Cardiac muscle cell (in vitro differentiated cells and primary cell): ENCODE data around the gene SHROOM3. TPM values are rescaled to one million over a fixed set of nuclear protein-coding genes. Genes with fewer than 3 reads are reported as not detected.
A peak's percentile ranks its signal among the peaks of the same experiment; 100 is the strongest.

Experiments
- DNase-seq, 2 donors: peaks; one replicate each; pipeline versions ENCODE4 v3.0.0 to v3.0.0-alpha.2; 2010 to 2017; ENCODE audit warnings: low read depth in 1 of 2, low spot score in 1 of 2
- H3K27ac ChIP-seq: fragments of 200-600 bp; sonication (generic); 2 replicates; pipeline ENCODE4 v1.5.1; 2016
- H3K27me3 ChIP-seq: fragments of 200-600 bp; sonication (generic); 2 replicates; pipeline ENCODE4 v1.6.0; 2016; ENCODE audit warnings: control low read depth
- H3K36me3 ChIP-seq: fragments of 200-600 bp; sonication (generic); 2 replicates; pipeline ENCODE4 v1.5.1; 2016; ENCODE audit warnings: control low read depth
- H3K4me1 ChIP-seq: fragments of 200-600 bp; sonication (generic); 2 replicates; pipeline ENCODE4 v1.8.1; 2017; ENCODE audit warnings: low read depth, mild to moderate bottlenecking, mixed run types
- H3K4me3 ChIP-seq: fragments of 200-600 bp; sonication (generic); 2 replicates; pipeline ENCODE4 v1.5.1; 2016; ENCODE audit warnings: mild to moderate bottlenecking
- H3K9me3 ChIP-seq: fragments of 200-600 bp; sonication (generic); 2 replicates; pipeline ENCODE4 v1.5.1; 2017; ENCODE audit warnings: low read depth, mild to moderate bottlenecking, control low read depth
- polyA plus RNA-seq: library from polyadenylated mRNA; unstranded; fragments of >200 nt; fragmentation: Nextera tagmentation; extraction: Ambion mirVana; gene quantifications from 2 replicates; pipeline ENCODE4 v1.2.1, GENCODE V29; 2016
- total RNA-seq: library from RNA; depleted of rRNA; stranded (reverse); fragments of >200 nt; gene quantifications from 2 replicates; pipeline ENCODE4 v1.2.3, GENCODE V29; 2016
- TF ChIP-seq, protein P1 (sequence below): IDR thresholded peaks from 2 replicates; pipeline ENCODE4 v1.5.1; 2012; ENCODE audit warnings: low read depth, mild to moderate bottlenecking, low read length

Gene SHROOM3
- total and polyA plus RNA-seq, 2 experiments from 2014 or later, result 13.7 to 47.7 TPM

DNA sequence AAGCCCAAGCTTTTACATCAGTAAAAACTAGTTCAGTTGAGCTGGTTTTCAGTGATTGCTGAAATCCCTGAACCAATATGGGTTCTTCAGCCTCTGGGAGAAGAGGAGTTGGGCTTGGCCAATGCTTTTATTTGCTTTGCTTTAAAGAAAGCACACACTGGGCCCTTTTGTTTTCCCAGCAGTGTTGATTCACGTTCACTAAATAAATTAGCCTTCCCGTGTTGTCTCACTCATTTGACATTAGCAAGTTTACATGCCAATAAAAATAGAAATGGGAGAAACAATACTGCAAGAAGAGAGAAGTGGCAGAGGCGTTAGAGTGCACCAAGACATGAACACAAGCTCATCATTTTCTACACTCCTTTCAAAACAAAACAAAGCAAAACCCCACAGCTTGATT, 136.2 kb downstream of the SHROOM3 start:
- TF ChIP-seq, protein P1, sequence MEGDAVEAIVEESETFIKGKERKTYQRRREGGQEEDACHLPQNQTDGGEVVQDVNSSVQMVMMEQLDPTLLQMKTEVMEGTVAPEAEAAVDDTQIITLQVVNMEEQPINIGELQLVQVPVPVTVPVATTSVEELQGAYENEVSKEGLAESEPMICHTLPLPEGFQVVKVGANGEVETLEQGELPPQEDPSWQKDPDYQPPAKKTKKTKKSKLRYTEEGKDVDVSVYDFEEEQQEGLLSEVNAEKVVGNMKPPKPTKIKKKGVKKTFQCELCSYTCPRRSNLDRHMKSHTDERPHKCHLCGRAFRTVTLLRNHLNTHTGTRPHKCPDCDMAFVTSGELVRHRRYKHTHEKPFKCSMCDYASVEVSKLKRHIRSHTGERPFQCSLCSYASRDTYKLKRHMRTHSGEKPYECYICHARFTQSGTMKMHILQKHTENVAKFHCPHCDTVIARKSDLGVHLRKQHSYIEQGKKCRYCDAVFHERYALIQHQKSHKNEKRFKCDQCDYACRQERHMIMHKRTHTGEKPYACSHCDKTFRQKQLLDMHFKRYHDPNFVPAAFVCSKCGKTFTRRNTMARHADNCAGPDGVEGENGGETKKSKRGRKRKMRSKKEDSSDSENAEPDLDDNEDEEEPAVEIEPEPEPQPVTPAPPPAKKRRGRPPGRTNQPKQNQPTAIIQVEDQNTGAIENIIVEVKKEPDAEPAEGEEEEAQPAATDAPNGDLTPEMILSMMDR, result no peak

GRCh38 chr4:76572224-76572623, 137.2 kb downstream of the SHROOM3 start:
- peak overlapping the region; percentile 8 for H3K27ac ChIP-seq
- H3K4me1 ChIP-seq, result peaks cover 33% of the 10 kb centered on the region
- TF ChIP-seq, protein P1, result no peak
- H3K9me3 ChIP-seq, result no peaks in the 10 kb centered on the region
- H3K27me3 ChIP-seq, result no peaks in the 10 kb centered on the region
- H3K36me3 ChIP-seq, result no peaks in the 10 kb centered on the region
- no peak overlapping the region for H3K4me3 ChIP-seq
- DNase-seq, result no peak

More for the DNA sequence above, 136.2 kb downstream of the SHROOM3 start:
- H3K27me3 ChIP-seq, result no peaks in the 10 kb centered on the region
- no peaks in the 10 kb centered on the region for H3K9me3 ChIP-seq
- H3K4me3 ChIP-seq, result no peak overlapping the region
- no peak for DNase-seq
- H3K4me1 ChIP-seq, result peaks cover 33% of the 10 kb centered on the region
- no peaks in the 10 kb centered on the region for H3K36me3 ChIP-seq
- H3K27ac ChIP-seq, result no peak overlapping the region

DNA sequence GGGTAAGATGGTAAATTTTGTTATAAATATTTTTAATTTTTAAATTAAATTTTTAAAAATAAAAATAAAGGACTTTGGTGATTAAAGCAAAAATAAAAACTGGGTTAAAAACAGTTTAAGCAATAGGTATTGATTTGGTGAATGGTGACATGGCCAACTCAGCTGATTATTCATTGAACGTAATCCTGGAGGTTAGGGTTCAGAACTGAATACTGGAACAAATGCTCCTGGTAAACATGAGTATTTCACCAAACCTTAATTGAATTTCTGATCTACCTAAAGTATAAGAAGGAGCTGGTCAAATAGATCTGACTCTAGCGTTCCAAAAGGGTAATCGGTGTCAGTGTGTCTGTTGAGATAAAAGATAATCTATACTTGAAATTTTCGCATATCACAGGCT, 141.8 kb downstream of the SHROOM3 start:
- no peaks in the 10 kb centered on the region for H3K27me3 ChIP-seq
- no peaks in the 10 kb centered on the region for H3K36me3 ChIP-seq
- H3K4me3 ChIP-seq, result no peak overlapping the region
- H3K4me1 ChIP-seq, result peaks cover 4% of the 10 kb centered on the region
- no peak overlapping the region for H3K27ac ChIP-seq
- TF ChIP-seq, protein P1, result no peak
- DNase-seq, result no peak
- no peaks in the 10 kb centered on the region for H3K9me3 ChIP-seq

DNA sequence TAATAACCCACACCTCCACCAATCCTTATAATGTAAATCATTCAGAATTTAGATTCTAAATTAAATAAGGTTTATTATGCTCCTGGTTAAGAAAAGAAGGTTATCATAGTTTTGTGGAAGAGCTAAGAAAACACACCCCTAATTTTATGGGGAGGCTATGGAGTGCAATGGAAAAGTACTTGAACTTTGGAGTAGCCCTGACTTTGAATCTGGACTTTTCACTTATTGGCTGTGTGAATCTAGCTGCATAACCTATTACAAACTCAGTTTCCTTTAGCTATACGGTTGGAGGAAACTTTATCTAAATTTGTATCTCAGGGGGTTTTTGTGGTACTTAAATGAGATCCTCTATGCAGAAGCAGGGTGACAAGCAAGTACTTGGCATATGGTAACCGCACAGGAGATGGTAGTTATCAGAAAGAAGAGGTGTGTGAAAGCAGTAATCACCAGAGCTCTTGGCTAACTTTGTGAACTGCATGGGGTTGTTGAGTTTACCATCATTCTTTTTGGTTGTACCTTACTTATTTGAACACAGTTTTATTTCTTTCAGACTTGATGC, 143.1 kb downstream of the SHROOM3 start:
- TF ChIP-seq, protein P1, result no peak
- Histone ChIP-seq H3K36me3 (no peaks in the 10 kb centered on the region), H3K27me3 (no peaks in the 10 kb centered on the region), H3K9me3 (no peaks in the 10 kb centered on the region), H3K4me1 (no peaks in the 10 kb centered on the region), H3K27ac (no peak overlapping the region), H3K4me3 (no peak overlapping the region)
- DNase-seq, result no peak

GRCh38 chr4:76579596-76580375, 144.8 kb downstream of the SHROOM3 start:
- Histone ChIP-seq H3K4me3 (no peak overlapping the region), H3K9me3 (no peaks in the 10 kb centered on the region)
- TF ChIP-seq, protein P1, result no peak

More at GRCh38 chr4:76579596-76580375, 144.8 kb downstream of the SHROOM3 start:
- no peak overlapping the region for H3K27ac ChIP-seq
- no peaks in the 10 kb centered on the region for H3K27me3 ChIP-seq
- no peaks in the 10 kb centered on the region for H3K36me3 ChIP-seq
- no peak for DNase-seq
- H3K4me1 ChIP-seq, result peaks cover 6% of the 10 kb centered on the region
